BJ (cell line): ENCODE data around the gene SOX10. TPM values are rescaled to one million over a fixed set of nuclear protein-coding genes. Genes with fewer than 3 reads are reported as not detected.

Source experiments
- CTCF ChIA-PET: fragments of 350-600 bp; formaldehyde crosslinking; extraction: SDS; loops from one replicate; lab custom pipeline; 2021; ENCODE audit warnings: antibody characterized with exemption, inconsistent platforms; lab: Yijun Ruan, JAX
- POLR2A ChIA-PET: fragments of 300-600 bp; sonication (Branson Sonifier 250); formaldehyde crosslinking; extraction: SDS; loops from one replicate; lab custom pipeline; 2021; ENCODE audit warnings: antibody characterized with exemption; lab: Charles Lee
- DNase-seq: peaks from one replicate; pipeline ENCODE4 v3.0.0-alpha.2; 2011; ENCODE audit warnings: low read depth
- H3K27me3 ChIP-seq: 2 replicates; pipeline ENCODE4 v1.6.0; 2011; ENCODE audit warnings: low read length; ENCODE audit not compliant: control insufficient read depth, insufficient read depth
- H3K36me3 ChIP-seq: 2 replicates; pipeline ENCODE4 v1.5.1; 2011; ENCODE audit warnings: low read length; ENCODE audit not compliant: control insufficient read depth, insufficient read depth
- H3K4me3 ChIP-seq: 2 replicates; pipeline ENCODE4 v1.5.1; 2011; ENCODE audit warnings: low read depth, mild to moderate bottlenecking, control low read depth, low read length
- polyA plus RNA-seq: library from polyadenylated mRNA; depleted of rRNA; stranded (reverse); fragments of >200 nt; gene quantifications from 2 replicates; pipeline ENCODE4 v1.2.3, GENCODE V29; 2011
- TF ChIP-seq, protein P1 (sequence below): IDR thresholded peaks from 2 replicates; pipeline ENCODE4 v1.5.1; 2011; ENCODE audit warnings: low read depth, mild to moderate bottlenecking, control low read depth, inconsistent platforms, low read length, moderate library complexity; ENCODE audit not compliant: insufficient read depth

Gene SOX10
- polyA plus RNA-seq, 1 experiment = not detected

DNA sequence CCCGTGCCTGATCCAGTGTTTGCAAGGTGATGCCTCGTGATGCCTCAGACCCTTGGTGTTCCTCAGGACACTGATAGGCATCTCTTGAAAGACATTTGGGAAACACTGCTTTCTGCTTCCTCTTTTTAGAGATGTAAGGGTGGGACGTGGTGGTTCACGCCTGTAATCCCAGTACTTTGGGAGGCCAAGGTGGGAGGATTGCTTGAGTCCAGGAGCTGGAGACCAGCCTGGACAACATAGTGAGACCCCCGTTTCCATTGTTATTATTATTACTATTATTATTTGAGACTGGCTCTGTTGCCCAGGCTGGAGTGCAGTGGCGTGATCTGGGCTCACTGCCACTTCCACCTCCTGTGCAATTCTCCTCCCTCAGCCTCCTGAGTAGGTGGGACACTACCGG lies 6.5 kb upstream of the SOX10 start:
- ChIA-PET CTCF (interaction anchor here (0.5 kb wide), 1 partner anchor 354 kb away, joined by 3 read pairs; no protein-coding TSS in a partner anchor), POLR2A (no interaction called here)
- peaks cover 1% of the 10 kb centered on the region; the same call in 1 of the 2 replicates for H3K27me3 ChIP-seq

DNA sequence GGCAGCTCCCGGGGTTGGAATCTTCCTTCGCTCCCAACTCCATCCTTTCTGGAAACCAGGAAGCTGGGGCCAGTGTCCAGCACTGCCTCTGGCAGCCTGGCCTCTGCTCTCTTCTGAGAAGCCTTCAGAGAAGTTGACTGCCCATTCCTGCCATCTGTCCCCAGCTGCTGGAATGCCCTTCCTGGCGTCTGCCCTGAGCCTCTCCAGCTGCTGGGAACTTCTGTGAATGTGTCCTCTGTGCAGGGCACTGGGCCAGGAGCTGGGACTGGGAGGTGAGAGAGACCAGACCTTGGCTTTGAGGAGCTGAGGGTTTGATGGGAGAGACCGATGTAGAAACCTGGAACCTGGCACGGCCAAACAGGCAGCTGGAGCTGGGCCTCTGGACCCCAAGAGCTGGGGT lies 5.9 kb upstream of the SOX10 start:
- DNase-seq = no peak
- POLR2A ChIA-PET = no interaction called here
- TF ChIP-seq, protein P1, sequence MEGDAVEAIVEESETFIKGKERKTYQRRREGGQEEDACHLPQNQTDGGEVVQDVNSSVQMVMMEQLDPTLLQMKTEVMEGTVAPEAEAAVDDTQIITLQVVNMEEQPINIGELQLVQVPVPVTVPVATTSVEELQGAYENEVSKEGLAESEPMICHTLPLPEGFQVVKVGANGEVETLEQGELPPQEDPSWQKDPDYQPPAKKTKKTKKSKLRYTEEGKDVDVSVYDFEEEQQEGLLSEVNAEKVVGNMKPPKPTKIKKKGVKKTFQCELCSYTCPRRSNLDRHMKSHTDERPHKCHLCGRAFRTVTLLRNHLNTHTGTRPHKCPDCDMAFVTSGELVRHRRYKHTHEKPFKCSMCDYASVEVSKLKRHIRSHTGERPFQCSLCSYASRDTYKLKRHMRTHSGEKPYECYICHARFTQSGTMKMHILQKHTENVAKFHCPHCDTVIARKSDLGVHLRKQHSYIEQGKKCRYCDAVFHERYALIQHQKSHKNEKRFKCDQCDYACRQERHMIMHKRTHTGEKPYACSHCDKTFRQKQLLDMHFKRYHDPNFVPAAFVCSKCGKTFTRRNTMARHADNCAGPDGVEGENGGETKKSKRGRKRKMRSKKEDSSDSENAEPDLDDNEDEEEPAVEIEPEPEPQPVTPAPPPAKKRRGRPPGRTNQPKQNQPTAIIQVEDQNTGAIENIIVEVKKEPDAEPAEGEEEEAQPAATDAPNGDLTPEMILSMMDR = no peak
- Histone ChIP-seq H3K4me3 (no peak overlapping the region), H3K27me3 (peaks cover 1% of the 10 kb centered on the region; the same call in 1 of the 2 replicates), H3K36me3 (no peaks in the 10 kb centered on the region)
- CTCF ChIA-PET = interaction anchor here (0.5 kb wide), 1 partner anchor 353 kb away, joined by 3 read pairs; no protein-coding TSS in a partner anchor

More for the DNA sequence above, 6.5 kb upstream of the SOX10 start:
- Histone ChIP-seq H3K4me3 (no peak overlapping the region), H3K36me3 (no peaks in the 10 kb centered on the region)
- DNase-seq = no peak
- TF ChIP-seq, protein P1 = no peak

DNA sequence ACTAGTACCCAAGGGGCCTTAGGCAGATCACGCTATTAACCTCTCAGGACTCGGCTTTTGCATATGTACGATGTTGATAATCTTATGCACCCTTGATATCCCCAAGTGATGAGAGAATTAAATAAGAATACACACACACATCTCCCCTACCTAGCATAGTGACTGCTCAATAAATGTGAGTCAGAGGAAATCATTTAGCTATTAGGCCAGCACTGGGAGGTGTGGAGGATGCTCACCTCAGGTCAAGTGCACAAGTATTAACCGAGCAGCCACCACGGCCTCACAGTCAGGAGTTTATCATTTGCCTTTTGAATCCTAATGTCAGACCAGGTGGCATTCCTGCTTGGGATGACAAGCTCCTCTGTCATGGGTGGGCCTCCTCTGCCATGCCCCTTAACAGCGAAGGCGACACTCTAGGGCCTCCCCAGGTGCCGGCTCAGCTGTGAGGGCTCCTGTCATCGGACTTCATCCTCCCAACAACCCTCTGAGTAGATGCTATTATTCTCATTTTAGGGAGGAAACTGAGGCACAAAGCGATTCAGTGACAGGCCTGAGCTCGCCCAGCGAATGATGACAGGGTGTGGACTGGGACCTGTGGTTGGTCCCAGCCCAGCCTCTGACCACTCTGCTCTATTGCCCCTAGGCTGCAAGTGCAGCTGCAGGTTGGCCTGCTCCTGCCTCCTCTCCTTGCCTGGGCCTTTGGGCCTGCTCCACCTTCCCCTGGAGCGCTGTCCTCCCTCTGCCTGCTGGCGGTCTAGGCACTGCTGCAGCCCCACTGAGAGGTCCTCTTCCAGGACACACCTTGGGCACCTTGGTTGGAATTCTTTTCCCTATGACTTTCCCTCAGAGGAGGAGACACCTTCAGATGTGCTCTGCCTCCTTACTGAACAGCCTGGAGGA lies 5.0 kb upstream of the SOX10 start:
- TF ChIP-seq, protein P1 = no peak
- DNase-seq = no peak
- CTCF ChIA-PET = interaction anchor here (0.7 to 0.9 kb wide), 2 partner anchors 17 to 25 kb away, joined by 3 to 4 read pairs; no protein-coding TSS in a partner anchor
- H3K4me3 ChIP-seq = no peak overlapping the region
- H3K27me3 ChIP-seq = peaks cover 1% of the 10 kb centered on the region; the same call in 1 of the 2 replicates
- no peaks in the 10 kb centered on the region for H3K36me3 ChIP-seq
- POLR2A ChIA-PET = no interaction called here

DNA sequence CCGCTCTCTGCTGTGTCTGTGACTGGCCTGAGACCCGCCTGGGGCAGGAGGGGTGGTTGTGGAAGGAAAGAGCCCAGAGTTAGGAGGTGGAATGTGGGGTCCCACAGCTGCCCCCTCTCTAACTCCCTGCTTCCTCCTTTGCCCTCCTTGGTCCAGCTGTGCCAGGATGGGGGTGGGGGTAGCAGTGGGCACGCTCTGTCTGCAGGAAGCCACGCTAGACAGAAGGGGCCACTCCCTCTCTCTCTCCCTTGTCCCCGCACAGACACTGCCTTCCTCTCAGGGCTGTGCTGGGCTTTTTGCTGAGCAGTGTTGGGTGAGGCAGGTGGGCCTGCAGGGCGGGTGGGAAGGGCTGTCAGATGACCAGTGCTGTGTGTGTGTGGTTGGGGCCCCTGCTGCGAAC lies 2.0 kb upstream of the SOX10 start:
- H3K4me3 ChIP-seq = no peak overlapping the region
- TF ChIP-seq, protein P1 = no peak
- ChIA-PET CTCF (no interaction called here), POLR2A (no interaction called here)
- H3K27me3 ChIP-seq = no peaks in the 10 kb centered on the region
- no peaks in the 10 kb centered on the region for H3K36me3 ChIP-seq
- no peak for DNase-seq

DNA sequence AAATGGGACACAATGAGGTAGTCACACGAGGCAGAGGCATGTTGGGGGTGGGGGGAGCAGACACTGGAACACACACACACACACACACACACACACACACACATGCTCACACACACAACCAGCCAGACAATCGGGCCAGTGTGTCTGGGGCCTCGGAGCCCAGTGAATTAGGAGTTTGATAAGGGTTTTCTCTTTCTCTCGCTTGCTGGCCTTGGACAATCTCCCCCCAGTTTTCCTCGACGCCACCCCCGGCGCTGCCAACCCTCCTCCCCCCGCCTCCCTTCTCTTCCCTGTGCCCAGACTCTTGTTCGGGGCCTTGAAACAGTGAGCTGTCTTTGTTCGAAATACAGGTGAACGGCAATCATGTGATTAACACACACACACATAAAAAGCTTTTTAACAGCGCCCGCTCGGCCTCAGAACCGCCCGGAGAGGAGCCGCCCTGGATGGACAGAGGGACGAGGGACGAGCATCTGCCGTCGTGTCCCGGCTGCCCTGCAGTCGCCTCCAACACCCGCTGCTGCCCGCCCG lies 1.5 kb upstream of the SOX10 start:
- ChIA-PET POLR2A (no interaction called here), CTCF (no interaction called here)
- Histone ChIP-seq H3K36me3 (no peaks in the 10 kb centered on the region), H3K4me3 (no peak overlapping the region), H3K27me3 (no peaks in the 10 kb centered on the region)
- TF ChIP-seq, protein P1 = no peak
- DNase-seq = no peak
